H1 (cell line): ENCODE measurements around the gene TADA1. TPM values are rescaled to one million over a fixed set of nuclear protein-coding genes. Genes with fewer than 3 reads are reported as not detected.

Experiments
- CTCF ChIA-PET: fragments of 300-600 bp; sonication (Branson Sonifier 250); formaldehyde crosslinking; loops from one replicate; lab custom pipeline; 2021; ENCODE audit not compliant: partially characterized antibody; lab: Charles Lee
- POLR2A ChIA-PET: fragments of 300-600 bp; sonication (Branson Sonifier 250); formaldehyde crosslinking; loops from one replicate; lab custom pipeline; 2021; ENCODE audit warnings: inconsistent platforms; ENCODE audit not compliant: partially characterized antibody; lab: Charles Lee
- DNase-seq, 2 experiments: peaks; one replicate each; pipeline versions ENCODE4 v3.0.0 to v3.0.0-alpha.2; 2010 to 2022; ENCODE audit warnings: low spot score in 2 of 2, low read depth in 1 of 2, mixed read lengths in 1 of 2
- FAIRE-seq: peaks from 2 replicates; lab custom pipeline; 2011; peaks lifted over from hg19 to GRCh38; lab: Jason Lieb, UNC
- H2AFZ ChIP-seq: 2 replicates; pipeline ENCODE4 v1.8.1; 2012; ENCODE audit warnings: low read length, inconsistent platforms
- H2AK5ac ChIP-seq: 2 replicates; pipeline ENCODE4 v1.6.1; 2013; ENCODE audit warnings: low read depth, low read length
- H2BK120ac ChIP-seq: replicated peaks from 2 replicates; pipeline ENCODE3; 2013; ENCODE audit warnings: low read depth, low read length, inconsistent platforms
- H2BK12ac ChIP-seq: 2 replicates; pipeline ENCODE4 v1.6.1; 2013; ENCODE audit warnings: low read depth, low read length
- H2BK15ac ChIP-seq: 2 replicates; pipeline ENCODE4 v1.6.1; 2013; ENCODE audit warnings: low read length
- H2BK20ac ChIP-seq: 2 replicates; pipeline ENCODE4 v1.6.1; 2013; ENCODE audit warnings: low read length
- H2BK5ac ChIP-seq: 2 replicates; pipeline ENCODE4 v1.6.1; 2013; ENCODE audit warnings: low read depth, low read length
- H3K14ac ChIP-seq: 2 replicates; pipeline ENCODE4 v1.6.1; 2013; ENCODE audit warnings: inconsistent platforms; ENCODE audit not compliant: insufficient read length
- H3K18ac ChIP-seq: 2 replicates; pipeline ENCODE4 v1.6.1; 2013; ENCODE audit warnings: low read length; ENCODE audit errors: extremely low read depth
- H3K23ac ChIP-seq: 2 replicates; pipeline ENCODE4 v1.6.1; 2013; ENCODE audit warnings: inconsistent platforms; ENCODE audit not compliant: insufficient read length
- H3K23me2 ChIP-seq: 2 replicates; pipeline ENCODE4 v1.6.1; 2013; ENCODE audit warnings: low read depth, low read length
- H3K27ac ChIP-seq: 2 replicates; pipeline ENCODE4 v1.6.1; 2011; ENCODE audit warnings: low read depth, low read length, inconsistent platforms
- H3K27me3 ChIP-seq, 4 experiments: replicated peaks in 1 of 4; 1 replicate in 1 of 4; 2 replicates in 3 of 4; pipeline versions ENCODE4 v1.6.1 to v1.8.1; 2011 to 2013; ENCODE audit warnings: low read length in 3 of 4, mild to moderate bottlenecking in 3 of 4, inconsistent platforms in 2 of 4, mixed read lengths in 2 of 4, moderate library complexity in 1 of 4; ENCODE audit not compliant: control insufficient read depth in 3 of 4, insufficient read depth in 3 of 4; ENCODE audit errors: extremely low read depth in 1 of 4
- H3K36me3 ChIP-seq, 4 experiments: 2 replicates each; pipeline versions ENCODE4 v1.6.1 to v1.8.1; 2011 to 2013; ENCODE audit warnings: mild to moderate bottlenecking in 4 of 4, low read length in 3 of 4, moderate library complexity in 2 of 4, control low read depth in 1 of 4, inconsistent platforms in 1 of 4; ENCODE audit not compliant: insufficient read depth in 4 of 4, control insufficient read depth in 2 of 4
- H3K4ac ChIP-seq: replicated peaks from 2 replicates; pipeline ENCODE3; 2013; ENCODE audit warnings: low read length, low read depth, mixed read lengths, inconsistent platforms; ENCODE audit not compliant: insufficient read length
- H3K4me1 ChIP-seq, 4 experiments: replicated peaks in 1 of 4; 1 replicate in 1 of 4; 2 replicates in 3 of 4; pipeline versions ENCODE4 v1.6.1 to v1.8.1; 2011 to 2013; ENCODE audit warnings: low read length in 3 of 4, inconsistent platforms in 2 of 4, mixed read lengths in 1 of 4; ENCODE audit not compliant: insufficient read depth in 4 of 4, control insufficient read depth in 3 of 4
- H3K4me2 ChIP-seq, 2 experiments: 2 replicates each; pipeline versions ENCODE4 v1.6.1 to v1.8.1; 2011 to 2013; ENCODE audit warnings: low read depth in 2 of 2, low read length in 2 of 2, control low read depth in 1 of 2, inconsistent platforms in 1 of 2, mild to moderate bottlenecking in 1 of 2; ENCODE audit not compliant: insufficient read depth in 1 of 2
- H3K4me3 ChIP-seq, 4 experiments: fragments of 200-600, 300-600 bp in 1 of 4; sonication (generic), shearing (Covaris generic), sonication (Bioruptor Twin) in 1 of 4; 2 replicates each; pipeline versions ENCODE4 v1.5.1 to v1.8.1; 2011 to 2016; ENCODE audit warnings: low read length in 4 of 4, low read depth in 3 of 4, control low read depth in 2 of 4, inconsistent platforms in 2 of 4, mild to moderate bottlenecking in 2 of 4, mixed read lengths in 1 of 4, moderate library complexity in 1 of 4; ENCODE audit not compliant: insufficient read depth in 2 of 4; ENCODE audit errors: extremely low read depth in 1 of 4
- H3K56ac ChIP-seq: replicated peaks from 2 replicates; pipeline ENCODE3; 2013; ENCODE audit warnings: low read depth, mild to moderate bottlenecking, mixed read lengths, low read length, inconsistent platforms; ENCODE audit not compliant: insufficient read length
- H3K79me1 ChIP-seq: 2 replicates; pipeline ENCODE4 v1.6.1; 2013; ENCODE audit warnings: low read depth, low read length, control low read depth
- H3K79me2 ChIP-seq, 2 experiments: 2 replicates each; pipeline versions ENCODE4 v1.6.1 to v1.8.1; 2012 to 2013; ENCODE audit warnings: low read length in 2 of 2, mild to moderate bottlenecking in 2 of 2, inconsistent platforms in 1 of 2; ENCODE audit not compliant: insufficient read depth in 2 of 2, control insufficient read depth in 1 of 2
- H3K9ac ChIP-seq, 4 experiments: replicated peaks in 1 of 4; 1 replicate in 1 of 4; 2 replicates in 3 of 4; pipeline versions ENCODE4 v1.6.1 to v1.8.1; 2011 to 2013; ENCODE audit warnings: low read depth in 3 of 4, low read length in 3 of 4, control low read depth in 2 of 4, mild to moderate bottlenecking in 2 of 4, moderate library complexity in 2 of 4, inconsistent platforms in 1 of 4; ENCODE audit errors: extremely low read depth in 1 of 4
- H3K9me3 ChIP-seq, 2 experiments: 2 replicates each; pipeline versions ENCODE4 v1.6.1 to v1.8.1; 2012 to 2013; ENCODE audit warnings: mild to moderate bottlenecking in 2 of 2, moderate library complexity in 2 of 2, control low read depth in 1 of 2, inconsistent platforms in 1 of 2, low read depth in 1 of 2, low read length in 1 of 2, mixed read lengths in 1 of 2; ENCODE audit not compliant: insufficient read depth in 2 of 2
- H4K20me1 ChIP-seq, 2 experiments: replicated peaks in 1 of 2; 2 replicates each; pipeline versions ENCODE3 to v1.8.1; 2011 to 2013; ENCODE audit warnings: inconsistent platforms in 2 of 2, low read length in 2 of 2, mild to moderate bottlenecking in 1 of 2; ENCODE audit not compliant: insufficient read depth in 2 of 2, control insufficient read depth in 1 of 2
- H4K5ac ChIP-seq: 2 replicates; pipeline ENCODE4 v1.6.1; 2013; ENCODE audit warnings: low read length, low read depth, mixed read lengths, inconsistent platforms; ENCODE audit not compliant: insufficient read length
- H4K8ac ChIP-seq: 2 replicates; pipeline ENCODE4 v1.8.0; 2013; ENCODE audit warnings: mild to moderate bottlenecking, moderate library complexity, low read length, inconsistent platforms; ENCODE audit not compliant: insufficient read depth; ENCODE audit errors: extremely low read depth
- H4K91ac ChIP-seq: replicated peaks from 2 replicates; pipeline ENCODE3; 2013; ENCODE audit warnings: low read length, mixed read lengths, inconsistent platforms; ENCODE audit not compliant: insufficient read length
- BCL11A ChIP-seq, 2 experiments: IDR thresholded peaks; one replicate each; pipeline ENCODE4 v1.6.1; 2011; ENCODE audit warnings: low read depth in 2 of 2, low read length in 2 of 2, mild to moderate bottlenecking in 2 of 2
- CBX5 ChIP-seq: fragments of 300-800, 300-1000 bp; sonication (generic); IDR thresholded peaks from 2 replicates; pipeline ENCODE4 v1.7.1; 2016; ENCODE audit warnings: antibody characterized with exemption, low read length, low read depth
- GTF2F1 ChIP-seq: IDR thresholded peaks from 2 replicates; pipeline ENCODE4 v1.6.1; 2012; ENCODE audit warnings: low read depth, low read length, improper control_type of control experiment, borderline replicate concordance
- JUND ChIP-seq: IDR thresholded peaks from 2 replicates; pipeline ENCODE4 v1.6.1; 2011; ENCODE audit warnings: mild to moderate bottlenecking, improper control_type of control experiment, low read length
- KDM1A ChIP-seq: fragments of 200-600, 300-600 bp; sonication (generic); IDR thresholded peaks from 2 replicates; pipeline ENCODE4 v1.7.1; 2016; ENCODE audit warnings: mild to moderate bottlenecking, low read length, borderline replicate concordance
- NANOG ChIP-seq: IDR thresholded peaks from 2 replicates; pipeline ENCODE4 v1.6.1; 2011; ENCODE audit warnings: low read length, low read depth, mild to moderate bottlenecking, inconsistent platforms; ENCODE audit not compliant: insufficient read depth, poor library complexity, severe bottlenecking
- RBBP5 ChIP-seq: IDR thresholded peaks from 2 replicates; pipeline ENCODE4 v1.7.1; 2012; ENCODE audit warnings: low read depth, mild to moderate bottlenecking, inconsistent platforms, low read length, moderate library complexity, borderline replicate concordance
- RFX5 ChIP-seq: IDR thresholded peaks from 2 replicates; pipeline ENCODE4 v1.6.1; 2011; ENCODE audit warnings: low read depth, low read length, improper control_type of control experiment, borderline replicate concordance
- SAP30 ChIP-seq: fragments of 300-600 bp; sonication (generic); IDR thresholded peaks from 2 replicates; pipeline ENCODE4 v1.7.1; 2012; ENCODE audit warnings: low read length, moderate library complexity, mild to moderate bottlenecking, inconsistent platforms; ENCODE audit not compliant: insufficient read depth, insufficient replicate concordance
- SP1 ChIP-seq: IDR thresholded peaks from 2 replicates; pipeline ENCODE4 v1.6.1; 2011; ENCODE audit warnings: low read depth, low read length
- TAF1 ChIP-seq: IDR thresholded peaks from 2 replicates; pipeline ENCODE4 v1.6.1; 2011; ENCODE audit warnings: mild to moderate bottlenecking, low read depth, low read length
- ZNF274 ChIP-seq: IDR thresholded peaks from 2 replicates; pipeline ENCODE4 v1.7.0; 2012; ENCODE audit warnings: low read length, borderline replicate concordance; ENCODE audit errors: extremely low read depth
- WGBS, 2 experiments: shearing (Covaris generic) in 1 of 2; methylation state at CpG; one replicate each; pipeline versions ENCODE4 v1.1.6 to v1.1.7; 2013 to 2015; ENCODE audit warnings: low lambda C conversion rate in 2 of 2, mixed read lengths in 2 of 2, inconsistent platforms in 1 of 2, low coverage in 1 of 2, missing lambda C conversion rate in 1 of 2; ENCODE audit not compliant: insufficient replicate concordance in 2 of 2, insufficient coverage in 1 of 2, insufficient read length in 1 of 2; ENCODE audit errors: extremely low coverage in 1 of 2, missing lambda C conversion rate in 1 of 2; 5-methylcytosine and 5-hydroxymethylcytosine counted together
- polyA plus RNA-seq, 7 experiments: library from polyadenylated mRNA; depleted of rRNA in 3 of 7; stranded (reverse) in 5 of 7; unstranded in 2 of 7; fragments of >200 nt in 5 of 7; fragments of 200-250 nt in 2 of 7; gene quantifications; 1 replicate in 5 of 7; 2 replicates in 1 of 7; 4 replicates in 1 of 7; pipeline versions ENCODE4 v1.2.1 to v1.2.3, GENCODE V29; 2011 to 2013; ENCODE audit warnings: missing spikeins in 2 of 7, mixed read lengths in 2 of 7
- total RNA-seq: library from RNA; stranded (reverse); fragmentation: NEBNext Ultra II Directional; extraction: Animal tissue kit (Norgen Biotek cat#: 25700); gene quantifications from 2 replicates; pipeline ENCODE4 v1.2.1, GENCODE V29; 2021
- TF ChIP-seq, protein P1 (sequence below): IDR thresholded peaks from 2 replicates; pipeline ENCODE4 v1.6.1; 2012; ENCODE audit warnings: low read length, inconsistent platforms

Gene TADA1
- total and polyA plus RNA-seq, 2 of the 8 experiments (the other 6 are each of a cell fraction or from before 2014, with no cell fraction given): 21.1 to 23.6 TPM

GRCh38 chr1:166903232-166903631 lies 27.2 kb upstream of the TADA1 start:
- Histone ChIP-seq H3K27me3 (no peaks in the 10 kb centered on the region; a peak in 1 of 7 replicates), H4K91ac (no peak overlapping the region), H3K27ac (no peak overlapping the region), H3K9ac (no peak overlapping the region), H3K4ac (no peak overlapping the region), H3K4me2 (no peak overlapping the region), H2AK5ac (no peak overlapping the region), H4K20me1 (no peaks in the 10 kb centered on the region), H3K4me3 (no peak overlapping the region), H3K56ac (no peak overlapping the region), H2AFZ (no peak overlapping the region), H3K79me1 (no peaks in the 10 kb centered on the region), H2BK120ac (no peak overlapping the region), H2BK15ac (no peak overlapping the region), H3K4me1 (no peaks in the 10 kb centered on the region; a peak in 1 of 7 replicates), H3K36me3 (no peaks in the 10 kb centered on the region), H2BK12ac (no peak overlapping the region), H3K9me3 (0 out of 4 replicates have a peak, but pooled peaks cover 2% of the 10 kb centered on the region in 2 experiments), H3K14ac (no peak overlapping the region), H3K79me2 (no peaks in the 10 kb centered on the region), H4K8ac (no peak overlapping the region), H3K18ac (no peak overlapping the region), H3K23me2 (no peaks in the 10 kb centered on the region), H2BK5ac (no peak overlapping the region), H2BK20ac (no peak overlapping the region), H3K23ac (no peak overlapping the region), H4K5ac (no peak overlapping the region)
- FAIRE-seq: no peak
- POLR2A ChIA-PET: no interaction called here
- CTCF ChIA-PET: interaction anchor here (11.9 to 23.8 kb wide), 2 partner anchors 20 to 155 kb away, joined by 152 to 874 read pairs; no protein-coding TSS in a partner anchor
- 96% methylated on average over 1 of the region's 1 CpG; no CpG with 5 or more reads in 1 of the 2 experiments for whole genome bisulfite sequencing, 2 experiments
- no peak for DNase-seq
- TF ChIP-seq ZNF274 (no peak), SP1 (no peak), NANOG (no peak), JUND (no peak), TAF1 (no peak), GTF2F1 (no peak), CBX5 (no peak), RBBP5 (no peak), SAP30 (no peak), RFX5 (no peak), KDM1A (no peak), BCL11A (IDR thresholded peaks at IDR 0.05; ENCODE audit: low read depth in 2 of 2, low read length in 2 of 2) (no peak)
- TF ChIP-seq, protein P1, sequence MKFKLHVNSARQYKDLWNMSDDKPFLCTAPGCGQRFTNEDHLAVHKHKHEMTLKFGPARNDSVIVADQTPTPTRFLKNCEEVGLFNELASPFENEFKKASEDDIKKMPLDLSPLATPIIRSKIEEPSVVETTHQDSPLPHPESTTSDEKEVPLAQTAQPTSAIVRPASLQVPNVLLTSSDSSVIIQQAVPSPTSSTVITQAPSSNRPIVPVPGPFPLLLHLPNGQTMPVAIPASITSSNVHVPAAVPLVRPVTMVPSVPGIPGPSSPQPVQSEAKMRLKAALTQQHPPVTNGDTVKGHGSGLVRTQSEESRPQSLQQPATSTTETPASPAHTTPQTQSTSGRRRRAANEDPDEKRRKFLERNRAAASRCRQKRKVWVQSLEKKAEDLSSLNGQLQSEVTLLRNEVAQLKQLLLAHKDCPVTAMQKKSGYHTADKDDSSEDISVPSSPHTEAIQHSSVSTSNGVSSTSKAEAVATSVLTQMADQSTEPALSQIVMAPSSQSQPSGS: no peak
